ENCODE measurements around the gene NAT16.

Gene NAT16

DNA sequence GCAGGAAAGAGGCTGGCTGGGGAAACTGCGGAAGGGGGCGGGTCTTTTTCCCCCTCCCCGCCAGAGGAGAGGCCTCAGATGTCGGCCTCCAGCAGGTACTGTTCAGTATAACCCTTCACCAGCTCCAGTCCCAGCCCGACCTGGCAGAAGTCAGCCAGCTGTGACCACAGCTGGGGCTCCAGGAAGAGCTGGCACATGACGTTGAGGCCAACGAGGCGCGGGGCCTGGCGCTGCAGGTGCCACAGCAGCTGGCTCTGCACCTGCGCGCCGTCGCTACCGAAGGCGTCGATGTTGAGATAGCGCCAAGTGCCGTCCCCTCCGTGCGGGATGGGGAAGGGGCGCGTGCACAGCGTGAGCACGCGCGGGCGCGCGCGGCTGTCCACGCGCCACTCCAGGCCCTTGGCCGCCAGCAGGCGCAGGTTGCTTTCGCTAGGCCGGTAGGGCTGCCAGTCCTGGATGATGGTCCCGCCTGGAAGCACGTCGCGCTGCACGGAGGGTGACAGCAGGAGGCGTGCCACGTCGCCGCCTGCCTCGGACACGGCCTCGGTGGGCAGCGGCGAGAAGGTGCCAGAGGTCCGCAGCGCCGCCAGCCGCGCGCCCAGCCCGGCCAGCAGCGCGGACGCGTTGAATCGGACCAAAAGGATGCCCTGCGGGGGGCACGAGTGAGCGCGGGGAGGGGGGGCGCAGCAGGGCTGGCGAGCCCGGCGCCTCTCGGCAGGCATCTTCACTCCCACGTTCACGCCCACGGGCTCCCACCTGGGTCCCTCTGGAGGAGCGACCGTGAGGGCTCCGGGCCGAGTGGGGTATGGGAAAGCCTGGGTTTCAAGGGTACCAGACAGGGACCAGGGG lies 7.9 kb downstream of the NAT16 start:
- in situ Hi-C loops (cut with MboI; ENCODE audit: low sequenced_read_pairs), result no loop called here

DNA sequence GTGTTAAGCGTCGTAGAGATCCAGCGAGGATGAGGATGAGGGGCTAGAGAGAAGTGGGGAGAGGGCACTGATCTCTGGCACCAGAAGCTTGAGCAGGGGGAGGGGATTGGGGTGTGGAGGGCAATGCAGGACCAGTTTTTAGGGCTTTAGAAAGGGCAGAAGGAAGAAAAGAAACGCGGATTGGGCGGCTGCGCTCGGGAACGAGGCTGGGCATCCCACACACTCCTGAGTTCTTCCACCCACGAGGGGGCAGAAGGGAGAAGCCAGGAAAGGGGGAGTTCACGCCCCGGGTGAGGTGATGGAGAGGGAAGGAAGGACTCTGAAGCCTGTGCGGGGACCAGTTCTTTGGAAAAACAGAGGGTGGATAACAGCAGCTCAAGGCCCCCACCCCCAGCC lies 8.7 kb downstream of the NAT16 start:
- in situ Hi-C loops (cut with MboI; ENCODE audit: low sequenced_read_pairs), result no loop called here

DNA sequence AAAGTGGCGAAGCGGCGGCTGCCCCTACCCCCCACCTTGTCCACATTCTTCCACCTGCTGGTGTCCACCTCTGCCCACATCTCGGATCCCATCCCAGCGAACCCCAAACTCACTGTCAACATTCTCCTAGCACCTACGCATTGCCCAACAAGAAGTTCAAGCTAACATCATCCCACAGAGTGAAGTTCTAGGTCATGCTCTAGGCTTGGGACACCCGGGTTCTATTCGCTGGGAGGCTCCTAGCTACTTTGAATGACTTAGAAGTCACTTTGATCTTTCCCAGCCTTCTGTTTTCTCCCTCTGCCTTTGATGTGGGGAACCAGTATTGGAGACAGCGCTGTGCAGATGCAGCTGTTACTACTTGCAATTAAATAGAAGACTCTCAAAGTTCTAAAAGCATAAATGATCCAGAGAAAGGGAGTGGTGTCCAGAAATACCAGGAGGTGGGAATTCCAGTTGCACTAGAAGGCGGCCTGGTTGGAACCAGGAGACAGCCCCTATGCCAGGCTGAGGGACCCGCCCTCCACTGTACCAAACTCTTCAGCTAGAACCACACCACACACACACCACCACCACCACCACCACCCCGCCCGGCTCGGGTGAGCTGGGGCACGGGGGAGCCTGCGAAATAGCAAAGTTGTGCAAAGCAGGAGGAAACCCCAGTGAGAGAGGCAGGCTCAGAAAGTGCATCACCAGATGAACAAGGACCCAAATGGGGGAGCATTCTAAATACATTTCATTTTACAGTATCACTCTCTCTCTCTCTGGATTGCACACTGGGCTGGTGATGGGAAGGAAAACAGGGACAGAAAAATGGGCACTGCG lies 9.3 kb downstream of the NAT16 start:
- in situ Hi-C loops (cut with MboI; ENCODE audit: low sequenced_read_pairs), result no loop called here

DNA sequence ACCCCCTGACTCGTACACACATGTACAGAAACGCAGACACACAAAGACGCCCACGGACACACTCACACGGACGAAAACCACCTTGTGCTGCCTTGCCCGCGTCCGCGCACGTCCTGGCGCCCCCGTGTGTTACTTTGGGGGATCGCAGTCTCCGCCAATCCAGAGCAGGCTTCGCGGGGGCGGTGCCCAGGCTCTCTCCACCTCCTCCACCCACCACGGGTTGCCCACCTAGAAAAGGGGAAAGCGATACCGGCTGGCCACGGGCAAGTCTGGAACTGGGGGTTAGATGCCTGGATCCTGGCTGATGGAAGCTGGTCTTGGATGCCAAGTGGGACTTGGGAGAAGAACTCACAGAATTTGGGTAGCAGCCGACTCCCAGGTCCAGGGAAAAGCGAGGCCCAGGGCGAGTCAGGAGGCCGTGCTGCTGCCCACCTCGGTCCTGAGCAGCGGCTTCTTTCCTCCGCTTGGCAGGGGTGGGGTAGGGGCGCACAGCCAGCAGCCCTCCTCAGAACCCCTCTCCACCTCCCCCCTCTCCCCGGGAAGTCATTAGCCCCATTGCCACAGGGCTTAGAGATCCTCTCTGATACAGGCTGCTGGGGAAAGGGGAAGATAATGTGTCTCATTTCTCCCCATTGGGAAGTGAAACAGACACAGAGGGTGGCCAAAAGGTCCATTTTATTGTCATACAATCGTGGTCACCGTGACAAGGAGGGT lies 10.1 kb downstream of the NAT16 start:
- in situ Hi-C loops (cut with MboI; ENCODE audit: low sequenced_read_pairs), result no loop called here

DNA sequence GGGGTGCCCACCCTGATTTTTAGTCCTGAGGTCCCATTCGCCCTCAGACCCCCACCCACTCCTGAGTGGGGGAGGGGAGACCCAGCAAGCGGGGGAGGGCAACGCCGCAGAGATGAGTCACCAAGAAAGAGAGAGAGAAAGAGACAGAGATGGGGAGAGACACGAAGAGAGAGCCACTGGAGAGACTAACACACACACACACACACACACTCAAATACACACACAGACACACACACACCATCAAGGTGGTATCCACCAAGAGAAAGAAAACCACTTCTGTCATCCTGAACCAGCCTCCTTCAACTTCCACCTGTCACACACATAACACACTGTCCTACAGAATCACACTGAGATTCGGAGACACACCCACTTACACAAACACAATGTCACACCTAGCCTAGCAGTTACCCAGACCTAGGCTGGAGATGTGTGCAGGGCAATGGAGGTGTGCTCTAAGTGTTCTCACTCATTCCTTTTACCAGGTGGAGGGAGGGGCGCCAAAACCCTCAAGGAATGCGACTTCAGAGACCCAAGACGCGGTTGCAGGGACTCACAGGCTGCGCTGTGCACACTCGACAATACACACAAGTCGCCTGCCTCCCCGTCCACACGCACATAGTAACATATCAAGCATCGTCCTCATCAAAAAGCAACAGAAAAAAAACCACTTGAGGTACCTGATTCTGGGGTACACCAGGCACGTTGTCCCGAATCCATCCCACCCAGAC lies 10.8 kb downstream of the NAT16 start:
- in situ Hi-C loops (cut with MboI; ENCODE audit: low sequenced_read_pairs), result no loop called here

DNA sequence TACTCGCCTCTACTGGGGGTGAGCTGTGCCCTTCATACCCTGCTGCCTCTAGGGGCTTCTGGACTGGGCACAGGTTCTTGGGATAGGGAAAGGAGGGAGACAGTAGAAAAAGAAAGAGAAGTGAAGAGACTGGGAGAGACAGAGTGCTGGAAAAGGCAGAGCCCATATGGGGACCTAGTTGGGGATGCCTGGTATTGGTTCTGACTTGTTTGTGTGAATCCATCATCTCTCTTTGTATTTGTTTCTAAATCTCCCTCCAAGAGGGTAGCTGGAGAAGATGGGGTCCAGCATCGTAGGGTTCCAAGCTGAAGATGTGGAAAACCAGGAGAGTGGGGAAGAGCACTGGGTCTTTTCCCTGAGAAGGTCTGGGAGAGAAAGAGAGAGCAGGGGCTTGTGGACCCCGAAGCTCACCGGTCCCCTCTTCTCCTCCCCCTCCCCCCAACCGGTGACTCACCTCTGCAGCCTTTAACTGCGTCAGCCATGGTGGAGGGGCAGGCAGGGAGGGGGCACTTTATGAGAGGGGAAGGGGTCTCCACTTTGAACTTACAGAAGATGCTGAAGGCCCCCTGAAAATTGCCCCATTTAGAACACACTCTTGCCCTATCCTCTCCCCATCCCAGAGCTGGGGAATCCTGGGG lies 11.6 kb downstream of the NAT16 start:
- in situ Hi-C loops (cut with MboI; ENCODE audit: low sequenced_read_pairs), result no loop called here

DNA sequence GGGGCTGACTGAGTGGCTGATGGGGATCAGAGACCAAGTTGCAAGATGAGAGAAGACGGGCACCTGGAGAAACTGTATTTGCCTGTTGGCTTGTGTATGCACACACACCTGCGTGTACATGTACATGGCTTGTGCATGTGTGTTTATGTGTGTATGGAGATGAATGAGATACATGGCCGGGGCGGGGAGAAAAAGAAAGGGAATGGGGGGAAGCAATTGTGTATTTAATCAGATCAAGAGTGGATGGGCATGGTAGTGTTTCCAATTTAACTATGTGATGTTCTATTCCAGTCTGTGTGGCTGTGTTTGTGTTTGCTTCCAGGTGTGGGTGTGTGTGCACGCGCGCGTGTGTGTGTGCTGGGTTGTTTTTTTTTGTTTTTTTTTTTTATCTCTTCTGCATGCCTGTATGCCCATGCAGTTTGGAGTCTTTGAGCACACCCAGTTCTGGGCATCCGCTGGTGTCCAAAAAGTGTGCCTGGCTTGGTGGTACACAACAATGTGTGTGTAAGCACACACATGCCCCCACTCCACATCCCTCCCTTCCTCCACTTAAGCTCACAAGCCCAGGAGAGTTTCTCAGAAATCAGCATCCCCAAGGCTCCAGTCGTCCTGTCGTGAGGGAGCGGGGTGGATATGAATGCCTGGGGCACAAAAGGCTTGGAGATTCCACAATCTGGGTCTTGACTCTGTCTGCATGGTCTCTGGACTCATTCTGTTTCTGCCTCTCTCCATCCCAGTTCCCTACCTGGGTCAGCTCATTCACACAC lies 12.3 kb downstream of the NAT16 start:
- in situ Hi-C loops (cut with MboI; ENCODE audit: low sequenced_read_pairs), result no loop called here

DNA sequence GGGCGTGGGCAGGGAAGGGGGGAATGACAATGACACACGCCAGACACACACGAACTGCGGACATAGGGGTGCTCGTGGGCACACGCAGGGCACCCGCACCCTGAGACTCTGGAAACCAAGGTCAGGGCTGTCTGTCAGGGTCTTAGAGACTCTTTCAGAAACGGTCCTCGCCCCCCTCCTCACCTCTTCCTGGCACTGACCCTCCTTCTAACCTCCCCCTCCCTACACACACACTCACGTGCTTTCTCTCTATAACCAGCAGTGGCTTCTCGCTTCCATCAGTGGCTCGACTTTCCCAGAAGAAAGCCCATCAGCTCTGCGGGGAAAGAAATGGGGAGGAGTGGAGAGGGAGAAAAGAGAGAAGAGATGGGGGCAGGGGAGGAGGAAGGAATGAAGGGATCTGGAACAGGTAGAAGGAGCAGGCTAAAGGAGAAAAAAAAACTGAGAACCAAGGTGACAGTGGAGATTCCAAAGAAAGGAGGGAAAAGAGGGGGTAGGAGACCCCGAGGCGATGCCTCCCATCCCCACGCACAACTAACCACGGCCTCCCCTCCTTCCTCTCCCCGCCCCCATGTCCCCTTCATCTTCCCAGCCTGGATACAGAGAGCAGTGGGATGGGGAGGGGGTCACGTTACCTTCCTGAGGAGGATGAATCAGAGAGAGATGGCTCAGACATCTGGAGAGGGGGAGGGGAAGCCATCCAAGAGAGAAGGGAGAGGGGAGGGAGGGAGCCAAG lies 13.0 kb downstream of the NAT16 start:
- in situ Hi-C loops (cut with MboI; ENCODE audit: low sequenced_read_pairs), result no loop called here

DNA sequence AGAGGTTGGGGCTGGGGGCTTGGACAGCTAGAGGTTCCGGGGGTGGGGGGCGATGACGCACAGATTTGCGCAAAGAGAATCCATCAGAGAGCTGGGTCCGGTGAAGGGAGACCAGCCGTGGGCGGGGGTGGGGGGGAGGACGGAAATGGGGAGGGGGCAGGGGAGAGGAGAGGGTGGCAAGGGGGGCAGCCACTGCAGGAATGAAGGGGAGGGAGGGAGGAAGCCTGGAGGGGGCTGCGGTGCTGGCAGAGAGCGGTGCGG lies 13.5 kb downstream of the NAT16 start:
- in situ Hi-C loops (cut with MboI; ENCODE audit: low sequenced_read_pairs), result no loop called here

DNA sequence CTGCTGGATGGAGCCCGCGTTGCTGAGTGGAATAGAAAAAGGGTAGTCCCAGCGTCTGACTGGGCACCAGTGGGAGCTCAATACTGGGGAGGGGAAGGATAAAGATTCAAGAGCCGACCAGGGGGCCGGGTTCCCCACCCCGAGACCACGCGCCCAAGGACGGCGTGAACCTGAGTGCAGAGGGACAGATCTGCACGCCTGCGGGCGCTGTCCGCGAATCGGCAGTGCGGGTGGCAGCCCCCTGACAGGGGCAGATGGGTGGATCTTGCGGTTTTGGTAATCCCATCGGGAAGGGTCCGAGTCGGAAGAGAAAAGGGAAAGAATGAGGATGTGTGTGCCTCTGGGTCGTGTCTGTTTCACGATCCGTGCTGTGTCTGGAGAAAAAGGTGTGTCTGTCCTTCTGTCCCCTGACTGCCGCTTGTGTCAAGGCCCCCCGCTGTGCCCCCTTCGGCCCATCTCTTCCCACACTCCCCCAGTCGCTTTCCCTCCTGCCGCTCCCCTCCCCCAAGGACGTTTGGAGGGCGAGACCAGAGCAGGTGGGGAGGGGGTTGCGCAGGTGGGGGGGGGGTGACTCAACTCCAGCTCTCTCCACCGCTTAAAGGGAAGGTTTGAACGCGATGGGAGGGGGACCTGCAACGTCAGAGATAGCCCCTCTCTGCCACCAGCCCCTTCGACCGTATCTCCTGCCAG lies 14.0 kb downstream of the NAT16 start:
- in situ Hi-C loops (cut with MboI; ENCODE audit: low sequenced_read_pairs), result no loop called here

DNA sequence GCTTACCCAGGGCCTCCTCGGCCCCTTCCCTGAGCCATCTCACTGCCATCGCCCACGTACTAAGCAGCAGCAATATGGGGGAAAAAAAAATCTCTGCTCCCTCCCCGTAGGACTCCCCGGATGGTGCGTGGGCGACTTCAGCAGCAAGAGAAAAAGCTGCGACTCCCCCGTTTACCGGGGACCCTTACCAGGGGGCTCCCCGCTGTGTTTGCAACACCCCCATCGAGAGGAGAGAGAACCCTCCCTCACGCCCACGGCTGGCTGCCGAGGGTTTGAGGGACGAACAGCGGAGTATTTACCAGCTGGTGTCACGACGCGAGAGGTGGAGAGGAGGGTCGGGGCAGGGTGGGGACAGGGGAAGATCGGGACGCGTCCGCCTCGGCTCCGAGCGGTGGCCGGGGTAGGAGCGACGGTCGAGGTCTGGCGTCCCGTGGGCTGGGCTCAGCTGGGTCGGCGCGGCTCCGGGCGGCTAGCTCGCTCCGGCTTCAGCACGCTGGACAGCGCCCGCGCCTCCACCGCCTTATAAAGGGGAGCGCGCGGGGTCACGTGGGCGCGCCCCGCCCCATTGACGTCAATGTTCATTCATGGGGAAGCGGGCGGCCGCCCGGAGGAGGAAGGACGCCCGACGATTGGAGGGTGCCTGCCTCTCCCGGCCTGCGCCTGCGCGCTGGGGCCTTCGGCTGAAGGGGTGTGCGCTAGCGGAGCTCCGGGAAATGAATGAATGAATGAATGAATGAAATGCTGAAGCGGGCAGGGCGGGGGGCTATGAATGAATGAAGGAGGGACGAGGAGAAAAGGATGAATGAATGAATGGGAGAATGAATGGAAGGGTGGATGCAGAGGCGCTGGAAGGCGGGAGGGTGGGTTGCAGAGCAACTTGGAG lies 14.8 kb downstream of the NAT16 start, which contains the start of gene VGF:
TSS of gene VGF (minus strand) at position 495 of the 883 bp plus-strand sequence. CDS start 726 bp downstream, outside the sequence.
- in situ Hi-C loops (cut with MboI; ENCODE audit: low sequenced_read_pairs), result no loop called here

DNA sequence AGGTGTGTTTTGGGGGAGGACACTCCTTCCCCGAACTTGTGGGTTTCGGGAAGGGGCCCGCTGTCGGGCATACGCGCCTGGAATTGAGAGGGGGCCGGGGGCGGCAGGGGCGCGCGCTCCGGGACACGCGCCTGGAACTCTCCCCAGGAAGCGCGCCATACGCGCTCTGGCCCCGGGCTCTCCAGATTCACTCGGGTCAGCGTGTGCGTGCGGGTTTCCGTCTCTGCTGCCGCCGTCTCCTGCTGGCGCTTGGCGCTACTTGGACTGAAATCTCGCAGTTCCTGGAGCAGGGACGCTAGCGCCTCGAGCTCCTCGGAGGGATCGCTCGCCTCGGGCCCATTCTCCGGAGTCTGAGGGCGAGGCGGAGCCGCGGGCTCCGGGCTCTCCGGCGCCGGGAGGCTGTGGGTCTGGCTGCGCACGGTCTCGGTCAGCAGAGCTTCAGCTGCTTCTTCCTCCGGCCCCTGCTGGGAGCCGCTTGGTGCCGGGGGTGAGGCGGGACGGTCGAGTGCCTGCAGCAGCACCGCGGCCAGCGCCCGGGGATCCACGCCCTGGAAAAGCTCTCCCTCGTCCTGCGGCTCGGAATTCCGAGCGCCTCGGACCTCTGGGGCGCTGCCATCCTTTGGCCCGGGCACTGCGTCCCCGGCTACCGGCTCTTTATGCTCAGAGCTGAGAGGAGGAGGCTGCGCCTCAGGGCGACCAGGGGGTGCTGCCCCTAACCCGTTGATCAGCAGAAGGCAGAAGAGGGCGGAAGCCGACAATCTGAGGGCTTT lies 15.8 kb downstream of the NAT16 start:
- in situ Hi-C loops (cut with MboI; ENCODE audit: low sequenced_read_pairs), result no loop called here

DNA sequence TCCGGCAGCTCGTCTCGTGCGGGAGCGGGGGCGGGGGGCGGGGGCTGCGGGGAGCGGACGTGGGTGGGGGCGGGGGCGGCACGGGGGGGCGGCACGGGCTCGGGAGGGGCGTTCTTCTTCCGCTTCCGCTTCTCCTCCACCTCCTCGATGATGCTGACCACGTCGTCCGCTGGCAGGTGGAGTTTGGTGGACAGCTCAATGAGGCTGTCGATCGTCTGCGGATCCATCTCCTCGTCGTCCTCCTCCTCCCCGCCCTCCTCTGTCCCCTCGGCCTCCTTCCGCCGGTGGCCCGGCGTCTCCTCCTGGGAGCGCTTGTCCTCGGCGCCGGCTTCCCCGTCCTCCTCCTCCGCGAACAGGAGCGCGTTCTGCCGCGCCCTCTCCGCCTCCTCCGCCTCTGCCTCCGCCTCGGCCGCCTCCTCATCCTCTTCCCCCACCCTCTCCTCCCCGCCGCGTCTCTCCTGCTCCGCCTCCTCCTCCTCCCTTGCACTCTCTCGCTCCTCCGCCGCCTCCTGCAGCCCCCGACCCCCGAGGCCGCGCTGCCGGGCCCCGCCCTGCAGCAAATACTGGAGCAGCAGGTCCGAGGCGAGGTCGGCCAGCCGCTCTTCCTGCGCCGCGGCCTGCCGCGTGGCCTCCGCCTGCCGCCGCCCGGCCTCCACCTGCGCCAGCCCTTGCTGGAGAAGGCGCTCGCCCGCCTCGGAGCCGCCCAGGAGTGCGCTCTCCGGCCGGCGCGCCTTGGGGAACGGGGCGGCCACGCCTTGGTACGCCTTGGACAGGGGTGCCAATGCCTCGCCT lies 16.6 kb downstream of the NAT16 start:
- in situ Hi-C loops (cut with MboI; ENCODE audit: low sequenced_read_pairs), result no loop called here

DNA sequence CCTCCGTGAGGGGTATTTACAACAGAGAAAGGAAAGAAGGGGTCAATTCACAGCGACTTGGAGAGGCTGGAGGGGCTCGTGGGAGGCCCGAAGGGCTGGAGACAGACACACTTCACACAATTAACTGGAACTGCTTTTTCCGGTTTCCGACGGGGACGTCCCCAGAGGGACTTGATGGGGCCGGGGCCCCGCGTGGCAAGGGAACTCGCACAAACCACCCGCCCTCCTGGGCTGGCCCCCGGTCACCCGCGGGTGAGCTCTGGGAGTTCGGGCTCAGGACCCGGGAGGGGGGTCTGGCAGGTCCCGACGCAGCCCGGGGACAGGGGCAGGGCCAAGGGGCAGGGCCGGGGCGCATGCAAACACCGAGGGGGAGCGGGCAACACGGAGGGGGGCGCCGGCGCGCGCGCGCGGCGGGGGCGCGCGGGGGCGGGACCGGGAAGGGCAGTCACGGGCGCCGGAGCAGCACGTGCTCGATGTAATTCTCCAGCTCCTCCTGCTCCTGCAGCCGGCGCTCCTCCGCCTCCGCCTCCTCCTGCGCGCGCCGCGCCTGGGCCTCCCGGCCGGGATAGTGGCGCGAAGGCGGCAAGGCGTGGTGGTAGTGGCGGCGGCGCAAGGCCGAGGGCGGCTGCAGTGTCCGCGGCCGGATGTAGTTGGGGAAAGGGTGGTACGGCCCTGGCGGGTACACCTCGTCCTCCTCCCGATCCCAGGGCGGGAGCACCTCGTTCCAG lies 17.4 kb downstream of the NAT16 start:
- in situ Hi-C loops (cut with MboI; ENCODE audit: low sequenced_read_pairs), result no loop called here

DNA sequence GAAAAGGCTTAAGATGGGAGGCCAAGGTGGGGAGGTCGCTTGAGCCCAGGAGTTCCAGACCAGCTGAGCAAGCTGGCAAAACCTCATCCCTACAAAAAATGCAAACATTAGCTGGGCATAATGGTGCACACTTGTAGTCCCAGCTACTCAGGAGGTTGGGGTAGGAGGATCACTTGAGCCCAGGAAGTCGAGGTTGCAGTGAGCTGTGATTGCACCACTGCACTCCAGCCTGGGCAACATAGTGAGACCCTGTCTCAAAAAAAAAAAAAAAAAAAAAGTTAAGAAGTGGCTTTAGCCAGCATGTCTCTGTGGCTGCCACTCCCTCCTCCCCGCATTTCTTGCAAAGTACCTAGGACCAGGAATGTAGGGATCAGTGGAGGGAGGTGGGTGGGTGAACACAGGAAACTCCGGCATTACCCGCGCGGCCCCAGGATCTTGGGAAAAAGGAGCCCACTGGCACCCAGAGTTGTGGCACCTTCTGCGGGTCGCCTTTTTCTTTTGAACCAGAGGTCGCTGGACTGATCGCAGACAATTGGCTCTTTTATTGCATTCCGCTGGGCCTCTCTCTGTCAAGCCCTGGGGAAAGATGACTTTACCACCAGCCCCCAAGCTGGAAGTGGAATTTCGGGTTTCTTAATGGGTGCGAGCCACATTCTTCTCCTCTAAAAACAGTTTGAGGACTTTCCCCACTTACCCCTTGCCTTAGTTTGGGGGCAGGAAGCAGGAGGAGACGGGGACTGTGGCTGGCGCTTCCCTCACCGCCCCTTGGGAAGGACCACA lies 18.2 kb downstream of the NAT16 start:
- in situ Hi-C loops (cut with MboI; ENCODE audit: low sequenced_read_pairs), result no loop called here

All from HL-60/S4 treated with retinoic acid at 250 ng/mL for 4 days and 3 days (cell line).